Activated CD4-positive, alpha-beta T cell treated with anti-CD3 and anti-CD28 coated beads, Interleukin-2, amount 50 U/mL, for 1 hour (primary cell): Measurements from ENCODE around the gene BRPF3.

Source experiments
- DNase-seq: peaks from one replicate; pipeline ENCODE4 v3.0.0-alpha.2; 2020

Gene BRPF3

GRCh38 chr6:36196113-36196879 lies at the start of gene BRPF3:
Gene BRPF3 (plus strand): TSS chr6:36196744. CDS start chr6:36200323, 3,579 bp downstream.
- peak; percentile 73 for DNase-seq

- no peak for DNase-seq
These were observed 49.2 kb upstream of the BRPF3 start for GRCh38 chr6:36147294-36147693.

- DNase-seq, result no peak
These were observed 47.1 kb upstream of the BRPF3 start for GRCh38 chr6:36149476-36149875.

GRCh38 chr6:36150283-36150682 lies 46.3 kb upstream of the BRPF3 start:
- DNase-seq, result no peak

GRCh38 chr6:36154286-36154685 lies 42.3 kb upstream of the BRPF3 start:
- DNase-seq, result no peak

- no peak for DNase-seq
These were observed 40.9 kb upstream of the BRPF3 start for GRCh38 chr6:36155662-36156061.

- DNase-seq, result no peak
These were observed 36.3 kb upstream of the BRPF3 start for GRCh38 chr6:36160147-36160760.

GRCh38 chr6:36169023-36170007 lies 27.2 kb upstream of the BRPF3 start:
- DNase-seq, result no peak

GRCh38 chr6:36170704-36171103 lies 25.8 kb upstream of the BRPF3 start:
- DNase-seq, result no peak

GRCh38 chr6:36171573-36171972 lies 25.0 kb upstream of the BRPF3 start:
- DNase-seq, result no peak

GRCh38 chr6:36177166-36177565 lies 19.4 kb upstream of the BRPF3 start:
- no peak for DNase-seq

- DNase-seq, result no peak
These were observed 18.0 kb upstream of the BRPF3 start for GRCh38 chr6:36178544-36178943.

GRCh38 chr6:36180126-36180525 lies 16.4 kb upstream of the BRPF3 start:
- DNase-seq, result no peak

GRCh38 chr6:36184311-36184710 lies 12.2 kb upstream of the BRPF3 start:
- no peak for DNase-seq

GRCh38 chr6:36186199-36186598 lies 10.3 kb upstream of the BRPF3 start:
- no peak for DNase-seq

- DNase-seq, result no peak
These were observed 9.1 kb upstream of the BRPF3 start for GRCh38 chr6:36187446-36187845.

GRCh38 chr6:36195471-36196112 lies 952 bp upstream of the BRPF3 start:
- no peak for DNase-seq

- DNase-seq, result peak; percentile 100
These were observed 470 bp downstream of the BRPF3 start for GRCh38 chr6:36196880-36197548.

- no peak for DNase-seq
These were observed 1.2 kb downstream of the BRPF3 start for GRCh38 chr6:36197739-36198221.

- DNase-seq, result no peak
These were observed 2.4 kb downstream of the BRPF3 start for GRCh38 chr6:36198986-36199385.

GRCh38 chr6:36200154-36200891 lies 3.8 kb downstream of the BRPF3 start:
- DNase-seq, result no peak
